Fibroblast of lung (primary cell): ENCODE results near the gene CABP1. TPM values are rescaled to one million over a fixed set of nuclear protein-coding genes. Genes with fewer than 3 reads are reported as not detected.

ENCODE experiments used
- DNase-seq, 2 donors: peaks; one replicate each; pipeline versions ENCODE4 v3.0.0 to v3.0.0-alpha.2; 2010; ENCODE audit warnings: low read depth in 2 of 2
- H2AFZ ChIP-seq: 2 replicates; pipeline ENCODE4 v1.5.1; 2012; ENCODE audit warnings: low read length, control low read depth, inconsistent platforms
- H3K27ac ChIP-seq: 2 replicates; pipeline ENCODE4 v1.5.1; 2011; ENCODE audit warnings: low read length, control low read depth; ENCODE audit not compliant: insufficient read depth
- H3K27me3 ChIP-seq: 2 replicates; pipeline ENCODE4 v1.5.1; 2011; ENCODE audit warnings: mild to moderate bottlenecking, low read length; ENCODE audit not compliant: control insufficient read depth, insufficient read depth
- H3K36me3 ChIP-seq: 2 replicates; pipeline ENCODE4 v1.5.1; 2011; ENCODE audit warnings: low read length; ENCODE audit not compliant: control insufficient read depth, insufficient read depth
- H3K4me1 ChIP-seq: 2 replicates; pipeline ENCODE4 v1.5.1; 2011; ENCODE audit warnings: low read length; ENCODE audit not compliant: control insufficient read depth, insufficient read depth; ENCODE audit errors: extremely low read depth
- H3K4me2 ChIP-seq: 2 replicates; pipeline ENCODE4 v1.5.1; 2011; ENCODE audit warnings: low read length, control low read depth; ENCODE audit not compliant: insufficient read depth; ENCODE audit errors: extremely low read depth
- H3K4me3 ChIP-seq, 4 experiments: fragments of 200-600 bp in 1 of 4; sonication (generic) in 1 of 4; replicated peaks in 1 of 4; 2 replicates each; pipeline ENCODE4 v1.5.1; 2011 to 2016; ENCODE audit warnings: low read length in 4 of 4, low read depth in 3 of 4, mild to moderate bottlenecking in 3 of 4, control low read depth in 2 of 4, inconsistent platforms in 1 of 4, mixed read lengths in 1 of 4; ENCODE audit not compliant: insufficient read depth in 1 of 4; ENCODE audit errors: control extremely low read depth in 1 of 4
- H3K79me2 ChIP-seq: 2 replicates; pipeline ENCODE4 v1.5.1; 2012; ENCODE audit warnings: mild to moderate bottlenecking, low read length, inconsistent platforms; ENCODE audit not compliant: control insufficient read depth, insufficient read depth
- H3K9ac ChIP-seq: 2 replicates; pipeline ENCODE4 v1.5.1; 2011; ENCODE audit warnings: mild to moderate bottlenecking, low read length, control low read depth; ENCODE audit not compliant: insufficient read depth
- H3K9me3 ChIP-seq: 2 replicates; pipeline ENCODE4 v1.5.1; 2012; ENCODE audit warnings: low read depth, low read length; ENCODE audit not compliant: control insufficient read depth, insufficient read depth
- H4K20me1 ChIP-seq: 2 replicates; pipeline ENCODE4 v1.5.1; 2011; ENCODE audit warnings: low read length; ENCODE audit not compliant: control insufficient read depth, insufficient read depth; ENCODE audit errors: extremely low read depth
- EZH2 ChIP-seq: IDR thresholded peaks from 2 replicates; pipeline ENCODE4 v1.5.1; 2012; ENCODE audit warnings: low read length, control low read depth, mild to moderate bottlenecking; ENCODE audit errors: missing control alignments
- polyA plus RNA-seq, 2 donors: library from polyadenylated mRNA; depleted of rRNA in 1 of 2; stranded (reverse) in 1 of 2; unstranded in 1 of 2; fragments of >200 nt; gene quantifications; 2 replicates each; pipeline ENCODE4 v1.2.1, GENCODE V29; 2011 to 2012; ENCODE audit warnings: missing spikeins in 1 of 2
- total RNA-seq: library from RNA; depleted of rRNA; stranded (reverse); fragments of >200 nt; gene quantifications from 2 replicates; pipeline ENCODE4 v1.2.1, GENCODE V29; 2014
- TF ChIP-seq, protein P1 (sequence below), 2 donors: IDR thresholded peaks in 1 of 2; conservative IDR thresholded peaks in 1 of 2; 1 replicate in 1 of 2; 2 replicates in 1 of 2; pipeline ENCODE4 v1.5.1; 2011 to 2012; ENCODE audit warnings: low read length in 2 of 2, control low read depth in 1 of 2, inconsistent platforms in 1 of 2, low read depth in 1 of 2, mild to moderate bottlenecking in 1 of 2

The CABP1 gene
- total and polyA plus RNA-seq, 2 donors (not counting 1 experiment from before 2014, with no cell fraction given): 0.36 TPM; not detected in 1

DNA sequence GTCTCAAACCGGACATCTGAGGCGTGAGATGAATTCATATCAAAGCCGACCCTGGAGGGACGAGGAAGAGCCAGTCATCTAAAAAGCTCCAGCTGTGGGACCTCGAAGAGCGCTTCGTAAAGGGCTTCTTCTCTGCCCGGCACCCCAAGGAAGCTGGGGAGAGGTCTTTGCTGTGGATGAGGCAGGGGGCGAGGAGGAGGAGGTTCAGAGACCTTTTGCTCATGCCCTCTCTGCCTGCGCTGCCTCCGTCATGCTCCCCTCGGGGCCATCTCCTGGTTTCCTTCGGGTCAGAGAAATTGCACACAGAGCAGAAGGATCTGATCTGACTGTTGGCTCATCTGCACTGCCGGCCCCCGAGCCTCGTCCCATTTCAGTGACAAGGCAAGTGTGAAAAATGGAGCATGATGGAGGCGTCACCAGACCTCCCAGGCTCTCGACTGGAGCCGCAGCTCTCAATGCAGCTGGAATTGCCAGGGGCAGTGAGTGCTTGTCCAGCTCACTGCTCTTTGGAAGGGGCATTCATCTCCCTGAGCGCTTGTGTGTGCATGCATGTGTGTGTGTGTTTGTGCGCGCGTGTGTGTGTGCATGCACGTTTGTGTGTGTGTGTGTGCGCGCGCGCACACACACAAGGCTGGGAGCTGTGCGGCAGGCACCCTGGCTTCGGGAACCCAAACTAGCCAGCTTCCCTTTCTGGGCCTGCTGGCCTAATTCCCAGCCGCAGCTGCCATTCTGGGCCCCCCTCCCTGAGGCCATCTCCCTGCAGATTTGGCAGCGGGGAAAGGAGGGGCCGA lies 9.2 kb downstream of the CABP1 start:
- Histone ChIP-seq H3K36me3 (no peaks in the 10 kb centered on the region), H4K20me1 (no peaks in the 10 kb centered on the region), H2AFZ (no peak overlapping the region), H3K9me3 (no peaks in the 10 kb centered on the region), H3K27ac (no peak overlapping the region), H3K9ac (no peak overlapping the region), H3K4me2 (peak overlapping the region; percentile 85), H3K4me3 (peak overlapping the region in 3 of 4 experiments; percentile 58 to 67 (median 63)), H3K4me1 (peaks cover 5% of the 10 kb centered on the region), H3K79me2 (no peaks in the 10 kb centered on the region), H3K27me3 (peaks cover 47% of the 10 kb centered on the region)
- DNase-seq: no peak
- TF ChIP-seq, protein P1, sequence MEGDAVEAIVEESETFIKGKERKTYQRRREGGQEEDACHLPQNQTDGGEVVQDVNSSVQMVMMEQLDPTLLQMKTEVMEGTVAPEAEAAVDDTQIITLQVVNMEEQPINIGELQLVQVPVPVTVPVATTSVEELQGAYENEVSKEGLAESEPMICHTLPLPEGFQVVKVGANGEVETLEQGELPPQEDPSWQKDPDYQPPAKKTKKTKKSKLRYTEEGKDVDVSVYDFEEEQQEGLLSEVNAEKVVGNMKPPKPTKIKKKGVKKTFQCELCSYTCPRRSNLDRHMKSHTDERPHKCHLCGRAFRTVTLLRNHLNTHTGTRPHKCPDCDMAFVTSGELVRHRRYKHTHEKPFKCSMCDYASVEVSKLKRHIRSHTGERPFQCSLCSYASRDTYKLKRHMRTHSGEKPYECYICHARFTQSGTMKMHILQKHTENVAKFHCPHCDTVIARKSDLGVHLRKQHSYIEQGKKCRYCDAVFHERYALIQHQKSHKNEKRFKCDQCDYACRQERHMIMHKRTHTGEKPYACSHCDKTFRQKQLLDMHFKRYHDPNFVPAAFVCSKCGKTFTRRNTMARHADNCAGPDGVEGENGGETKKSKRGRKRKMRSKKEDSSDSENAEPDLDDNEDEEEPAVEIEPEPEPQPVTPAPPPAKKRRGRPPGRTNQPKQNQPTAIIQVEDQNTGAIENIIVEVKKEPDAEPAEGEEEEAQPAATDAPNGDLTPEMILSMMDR (conservative IDR thresholded peaks at IDR 0.05 in 1 of 2, IDR thresholded peaks at IDR 0.05 in 1 of 2; ENCODE audit: low read depth in 1 of 2, low read length in 2 of 2): no peak
- TF ChIP-seq EZH2: peak; percentile 66

DNA sequence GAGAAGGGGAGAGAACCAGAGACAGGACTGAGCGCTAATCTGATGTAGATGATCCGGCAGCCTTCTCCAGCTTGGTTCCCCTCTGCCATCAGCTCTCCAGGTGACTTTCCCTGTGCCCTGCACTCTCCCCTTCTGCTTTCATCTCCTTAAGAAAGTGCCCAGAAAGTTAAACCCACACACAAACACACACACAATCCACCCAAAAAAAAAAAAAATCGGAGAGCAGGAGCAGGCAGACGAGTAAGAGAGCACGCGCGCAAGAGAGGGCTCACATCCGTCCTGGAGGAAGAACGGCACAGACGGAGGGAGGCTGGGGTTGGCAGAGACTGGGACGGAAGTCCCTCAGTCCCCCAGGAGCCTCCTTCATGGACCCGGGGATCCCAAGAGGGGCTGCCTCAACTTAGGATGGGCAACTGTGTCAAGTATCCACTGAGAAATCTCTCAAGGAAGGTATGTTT lies 9.8 kb downstream of the CABP1 start:
- H3K27ac ChIP-seq: no peak overlapping the region
- DNase-seq: no peak
- H3K36me3 ChIP-seq: no peaks in the 10 kb centered on the region
- TF ChIP-seq, protein P1 (conservative IDR thresholded peaks at IDR 0.05 in 1 of 2, IDR thresholded peaks at IDR 0.05 in 1 of 2; ENCODE audit: low read depth in 1 of 2, low read length in 2 of 2): no peak
- no peak for TF ChIP-seq EZH2
- no peak overlapping the region for H3K9ac ChIP-seq
- H3K27me3 ChIP-seq: peaks cover 43% of the 10 kb centered on the region
- H3K4me3 ChIP-seq: no peak overlapping the region
- no peaks in the 10 kb centered on the region for H3K79me2 ChIP-seq
- no peak overlapping the region for H2AFZ ChIP-seq
- H3K4me2 ChIP-seq: no peak overlapping the region
- H3K9me3 ChIP-seq: no peaks in the 10 kb centered on the region
- no peaks in the 10 kb centered on the region for H4K20me1 ChIP-seq
- peaks cover 5% of the 10 kb centered on the region for H3K4me1 ChIP-seq

DNA sequence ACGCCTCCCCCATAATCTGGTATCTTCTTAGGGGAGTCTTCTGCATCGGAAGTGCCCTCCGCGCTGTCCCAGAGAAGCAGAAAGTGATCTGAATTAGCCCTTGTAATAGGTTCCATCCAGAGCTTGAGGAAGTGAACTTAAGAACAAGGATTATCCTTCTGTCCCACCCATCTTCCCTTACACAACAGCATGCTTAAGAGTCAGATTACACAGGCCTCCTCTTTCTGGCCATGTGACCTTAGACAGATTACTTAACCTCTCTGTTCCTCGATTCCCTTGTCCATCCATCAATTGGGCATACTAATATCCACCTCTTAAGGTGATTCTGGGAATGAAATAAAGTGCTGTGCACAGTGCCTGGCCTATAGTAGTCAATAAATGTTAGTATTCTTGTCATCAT lies 11.4 kb downstream of the CABP1 start:
- Histone ChIP-seq H3K27ac (no peak overlapping the region), H4K20me1 (no peaks in the 10 kb centered on the region), H3K79me2 (no peaks in the 10 kb centered on the region), H3K36me3 (no peaks in the 10 kb centered on the region), H3K9me3 (no peaks in the 10 kb centered on the region), H3K4me2 (no peak overlapping the region), H3K27me3 (peaks cover 40% of the 10 kb centered on the region), H3K4me3 (no peak overlapping the region), H2AFZ (no peak overlapping the region), H3K9ac (no peak overlapping the region), H3K4me1 (peaks cover 5% of the 10 kb centered on the region)
- DNase-seq: peak in 1 of 2 donors; percentile 41
- no peak for TF ChIP-seq EZH2
- TF ChIP-seq, protein P1 (conservative IDR thresholded peaks at IDR 0.05 in 1 of 2, IDR thresholded peaks at IDR 0.05 in 1 of 2; ENCODE audit: low read depth in 1 of 2, low read length in 2 of 2): no peak
